Mucosa of rectum (tissue), 2 donors: ENCODE results near the gene YEATS2.
"Not testable (repeated sequence)": the region's sequence is repeated elsewhere in the genome, so short reads cannot be mapped to it uniquely, and the experiment has no call there.

Experiments
- H3K27ac ChIP-seq, 2 donors: one replicate each; pipeline ENCODE4 v1.7.0; 2013; ENCODE audit warnings: inconsistent platforms in 2 of 2, low read depth in 2 of 2, low read length in 2 of 2
- H3K27me3 ChIP-seq, 2 donors: one replicate each; pipeline ENCODE4 v1.7.0; 2013; ENCODE audit warnings: low read length in 2 of 2; ENCODE audit not compliant: control insufficient read depth in 2 of 2, insufficient read depth in 2 of 2
- H3K36me3 ChIP-seq, 2 donors: one replicate each; pipeline ENCODE4 v1.7.0; 2013; ENCODE audit warnings: low read length in 2 of 2; ENCODE audit not compliant: control insufficient read depth in 2 of 2, insufficient read depth in 2 of 2
- H3K4me1 ChIP-seq, 2 donors: one replicate each; pipeline ENCODE4 v1.7.0; 2013; ENCODE audit warnings: low read length in 2 of 2, mild to moderate bottlenecking in 1 of 2; ENCODE audit not compliant: control insufficient read depth in 2 of 2, insufficient read depth in 2 of 2
- H3K4me3 ChIP-seq, 2 donors: one replicate each; pipeline ENCODE4 v1.7.0; 2013; ENCODE audit warnings: low read length in 2 of 2
- H3K9ac ChIP-seq, 2 donors: one replicate each; pipeline ENCODE4 v1.7.0; 2013; ENCODE audit warnings: low read length in 2 of 2, low read depth in 1 of 2, mild to moderate bottlenecking in 1 of 2
- H3K9me3 ChIP-seq, 2 donors: one replicate each; pipeline ENCODE4 v1.7.0; 2013; ENCODE audit warnings: low read length in 2 of 2; ENCODE audit not compliant: control insufficient read depth in 2 of 2
- donor health status: healthy.
- donor health status: Normal muscosa, but diverticular disease.

Gene YEATS2

GRCh38 chr3:183690402-183690995 is 7.1 kb upstream of the YEATS2 start:
- Histone ChIP-seq H3K9ac (no peak overlapping the region), H3K9me3 (no peaks in the 10 kb centered on the region), H3K4me1 (no peaks in the 10 kb centered on the region), H3K36me3 (no peaks in the 10 kb centered on the region), H3K27ac (no peak overlapping the region), H3K27me3 (no peaks in the 10 kb centered on the region), H3K4me3 (no peak overlapping the region)

DNA sequence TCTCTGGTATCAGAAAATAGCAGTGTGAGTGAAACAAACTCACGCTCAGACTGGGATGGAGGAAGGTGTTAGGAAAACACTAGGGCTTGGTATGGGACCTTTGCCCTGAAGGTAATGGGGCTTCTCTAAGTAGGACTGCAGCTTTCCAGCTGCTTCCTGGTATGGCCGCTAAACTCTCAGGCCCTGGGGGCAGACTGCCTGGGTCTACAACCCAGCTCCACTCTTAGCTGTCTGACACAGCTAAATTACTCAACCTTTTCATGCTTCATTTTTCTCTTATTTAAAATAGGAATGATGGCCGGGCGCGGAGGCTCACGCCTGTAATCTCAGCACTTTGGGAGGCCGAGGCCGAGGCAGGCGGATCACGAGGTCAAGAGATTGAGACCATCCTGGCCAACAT is 5.2 kb upstream of the YEATS2 start:
- Histone ChIP-seq H3K36me3 (no peaks in the 10 kb centered on the region), H3K9me3 (no peaks in the 10 kb centered on the region), H3K27ac (no peak overlapping the region), H3K4me1 (peaks cover 0 to 3% of the 10 kb centered on the region in 2 donors), H3K4me3 (no peak overlapping the region), H3K27me3 (no peaks in the 10 kb centered on the region), H3K9ac (no peak overlapping the region)

- H3K9me3 ChIP-seq: no peaks in the 10 kb centered on the region
- no peaks in the 10 kb centered on the region for H3K27me3 ChIP-seq
- H3K4me1 ChIP-seq: peaks cover 7 to 8% of the 10 kb centered on the region in 2 donors
- no peak overlapping the region for H3K9ac ChIP-seq
- H3K36me3 ChIP-seq: no peaks in the 10 kb centered on the region
- no peak overlapping the region for H3K4me3 ChIP-seq
- no peak overlapping the region for H3K27ac ChIP-seq
Measured at GRCh38 chr3:183695569-183696364, 1.8 kb upstream of the YEATS2 start.

- Histone ChIP-seq H3K27ac (peak overlapping the region in 1 of 2 donors; percentile 19), H3K4me3 (peak overlapping the region; percentile 71 to 84), H3K9ac (peak overlapping the region; percentile 15 to 64), H3K36me3 (peaks cover 0 to 2% of the 10 kb centered on the region in 2 donors), H3K9me3 (no peaks in the 10 kb centered on the region), H3K27me3 (no peaks in the 10 kb centered on the region), H3K4me1 (peaks cover 7 to 8% of the 10 kb centered on the region in 2 donors)
Measured at GRCh38 chr3:183697123-183697609, 431 bp upstream of the YEATS2 start.

GRCh38 chr3:183698318-183698751 is 738 bp downstream of the YEATS2 start:
- peaks cover 0 to 2% of the 10 kb centered on the region in 2 donors for H3K36me3 ChIP-seq
- no peaks in the 10 kb centered on the region for H3K27me3 ChIP-seq
- H3K4me3 ChIP-seq: peak overlapping the region; percentile 71 to 84
- H3K4me1 ChIP-seq: peaks cover 7 to 8% of the 10 kb centered on the region in 2 donors
- peak overlapping the region; percentile 89 for H3K9ac ChIP-seq
- peak overlapping the region; percentile 70 to 86 for H3K27ac ChIP-seq
- H3K9me3 ChIP-seq: no peaks in the 10 kb centered on the region

GRCh38 chr3:183698756-183699155 is 1.2 kb downstream of the YEATS2 start:
- Histone ChIP-seq H3K27me3 (no peaks in the 10 kb centered on the region), H3K9me3 (no peaks in the 10 kb centered on the region), H3K9ac (peak overlapping the region; percentile 89), H3K4me1 (peaks cover 7 to 8% of the 10 kb centered on the region in 2 donors), H3K4me3 (peak overlapping the region; percentile 71 to 84), H3K36me3 (peaks cover 0 to 2% of the 10 kb centered on the region in 2 donors), H3K27ac (no peak overlapping the region)

GRCh38 chr3:183699238-183699947 is 1.8 kb downstream of the YEATS2 start:
- Histone ChIP-seq H3K36me3 (peaks cover 0 to 2% of the 10 kb centered on the region in 2 donors), H3K9ac (peak overlapping the region in 1 of 2 donors; percentile 89), H3K4me3 (peak overlapping the region; percentile 71 to 84), H3K27ac (no peak overlapping the region), H3K27me3 (no peaks in the 10 kb centered on the region), H3K9me3 (no peaks in the 10 kb centered on the region), H3K4me1 (peaks cover 7 to 8% of the 10 kb centered on the region in 2 donors)

DNA sequence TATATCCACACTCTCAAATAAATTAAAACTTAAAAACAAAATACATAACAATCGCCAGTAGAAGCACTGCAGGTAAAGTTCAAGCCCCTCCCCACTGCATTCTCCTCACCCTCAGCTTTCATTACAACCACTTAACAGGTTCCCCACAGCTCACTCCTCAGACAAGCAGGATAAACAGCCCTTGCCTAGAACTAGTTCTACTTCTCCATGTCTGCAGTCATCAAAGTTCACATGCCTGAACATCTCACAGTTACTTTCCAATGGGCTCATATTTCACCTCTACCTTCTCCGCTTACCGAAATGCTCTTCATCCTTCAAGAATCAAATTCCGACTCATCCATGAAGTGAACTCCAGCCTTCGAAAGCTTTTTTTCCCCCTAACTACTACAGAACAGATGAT is 4.1 kb downstream of the YEATS2 start:
- Histone ChIP-seq H3K27me3 (no peaks in the 10 kb centered on the region), H3K36me3 (peaks cover 0 to 3% of the 10 kb centered on the region in 2 donors), H3K9ac (no peak overlapping the region), H3K4me1 (peaks cover 7 to 8% of the 10 kb centered on the region in 2 donors), H3K9me3 (no peaks in the 10 kb centered on the region), H3K27ac (no peak overlapping the region), H3K4me3 (no peak overlapping the region)

DNA sequence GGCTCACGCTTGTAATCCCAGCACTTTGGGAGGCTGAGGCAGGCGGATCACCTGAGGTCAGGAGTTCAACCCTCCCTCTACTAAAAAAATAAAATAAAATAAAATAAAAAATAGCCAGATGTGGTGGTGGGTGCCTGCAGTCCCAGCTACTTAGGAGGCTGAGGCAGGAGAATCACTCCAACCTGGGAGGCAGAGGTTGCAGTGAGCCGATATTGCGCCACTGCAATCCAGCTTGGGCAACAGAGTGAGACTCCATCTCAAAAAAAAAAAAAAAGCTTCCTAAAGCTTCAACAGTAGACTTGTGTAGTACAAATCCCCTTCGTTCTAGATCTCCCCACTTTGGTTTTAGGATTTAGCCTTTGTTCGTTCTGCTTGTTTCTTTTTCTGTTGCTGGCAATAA is 6.3 kb downstream of the YEATS2 start:
- H3K9ac ChIP-seq, H3K4me3 ChIP-seq, H3K9me3 ChIP-seq, H3K4me1 ChIP-seq, H3K27me3 ChIP-seq, H3K27ac ChIP-seq, H3K36me3 ChIP-seq: not testable (repeated sequence)

GRCh38 chr3:183710231-183710630 is 12.6 kb downstream of the YEATS2 start:
- H3K27ac ChIP-seq: no peak overlapping the region
- no peaks in the 10 kb centered on the region for H3K9me3 ChIP-seq
- H3K4me3 ChIP-seq: no peak overlapping the region
- H3K36me3 ChIP-seq: peaks cover 0 to 2% of the 10 kb centered on the region in 2 donors
- no peaks in the 10 kb centered on the region for H3K27me3 ChIP-seq
- no peak overlapping the region for H3K9ac ChIP-seq
- H3K4me1 ChIP-seq: no peaks in the 10 kb centered on the region
